Osteocyte (in vitro differentiated cells): ENCODE data around the gene MX2. TPM values are rescaled to one million over a fixed set of nuclear protein-coding genes. Genes with fewer than 3 reads are reported as not detected.
A peak's percentile ranks its signal among the peaks of the same experiment; 100 is the strongest.

Experiments
- DNase-seq: peaks from one replicate; pipeline ENCODE4 v3.0.0; 2021; ENCODE audit warnings: mixed read lengths; ENCODE audit not compliant: unreplicated experiment; ENCODE audit errors: extremely low spot score
- H3K27ac Mint-ChIP-seq: one replicate; pipeline ENCODE4 v1.8.0; 2021; ENCODE audit warnings: mild to moderate bottlenecking, mixed read lengths; ENCODE audit not compliant: unreplicated experiment
- H3K27me3 Mint-ChIP-seq: one replicate; pipeline ENCODE4 v1.8.0; 2021; ENCODE audit warnings: mixed read lengths; ENCODE audit not compliant: unreplicated experiment
- H3K36me3 Mint-ChIP-seq: one replicate; pipeline ENCODE4 v1.8.0; 2021; ENCODE audit warnings: mixed read lengths; ENCODE audit not compliant: unreplicated experiment
- H3K4me1 Mint-ChIP-seq: one replicate; pipeline ENCODE4 v1.8.0; 2021; ENCODE audit warnings: mixed read lengths; ENCODE audit not compliant: unreplicated experiment
- H3K4me3 Mint-ChIP-seq: one replicate; pipeline ENCODE4 v1.8.0; 2021; ENCODE audit warnings: mild to moderate bottlenecking, moderate library complexity, mixed read lengths; ENCODE audit not compliant: unreplicated experiment
- H3K9me3 Mint-ChIP-seq: one replicate; pipeline ENCODE4 v1.8.0; 2021; ENCODE audit warnings: mixed read lengths; ENCODE audit not compliant: unreplicated experiment
- total RNA-seq: library from RNA; stranded (reverse); gene quantifications from 2 replicates; pipeline ENCODE4 v1.2.1, GENCODE V29; 2021
- TF ChIP-seq, protein P1 (sequence below): fragments of 200-600 bp; sonication (generic); IDR thresholded peaks from 2 replicates; pipeline ENCODE4 v1.5.0; 2021; ENCODE audit warnings: antibody characterized with exemption, mild to moderate bottlenecking, moderate library complexity

Gene MX2
- total RNA-seq, 1 donor from 2014 or later = not detected

DNA sequence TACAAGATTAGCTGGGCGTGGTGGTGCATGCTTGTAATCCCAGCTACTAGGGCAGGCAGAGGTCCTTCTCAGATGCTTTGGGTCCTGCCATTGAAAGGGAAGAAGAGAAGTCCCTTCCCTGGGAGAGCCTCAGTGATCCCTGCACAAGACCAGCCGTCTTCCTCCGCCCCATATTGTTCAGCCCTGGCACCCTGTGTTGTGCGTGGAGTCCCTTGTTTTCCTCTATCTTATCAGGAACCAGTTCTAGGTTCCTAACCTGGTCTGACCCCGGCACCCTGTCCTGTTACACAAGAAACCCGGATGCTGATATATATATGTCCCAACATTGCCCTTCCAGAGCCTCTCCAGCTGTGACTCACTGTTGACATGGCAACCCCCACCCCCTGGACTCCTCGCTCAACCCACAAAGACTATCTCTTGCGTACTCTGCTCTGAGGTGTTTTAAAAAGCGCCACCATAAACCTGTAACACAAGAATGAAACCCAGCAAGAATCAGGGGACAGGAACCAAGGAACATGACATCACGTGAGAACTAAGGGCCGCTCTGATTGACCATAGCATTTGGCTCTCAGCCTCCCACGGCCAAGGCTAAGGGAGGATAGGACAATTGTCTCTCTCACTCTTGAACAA is 4.8 kb downstream of the MX2 start:
- Mint-ChIP-seq H3K4me1 (no peaks in the 10 kb centered on the region), H3K27ac (no peak overlapping the region), H3K27me3 (peaks cover 15% of the 10 kb centered on the region)

GRCh38 chr21:41367301-41367944 is 5.6 kb downstream of the MX2 start:
- H3K27me3 Mint-ChIP-seq = peaks cover 15% of the 10 kb centered on the region
- no peak overlapping the region for H3K4me3 Mint-ChIP-seq
- no peaks in the 10 kb centered on the region for H3K9me3 Mint-ChIP-seq
- DNase-seq = peak; percentile 38
- H3K27ac Mint-ChIP-seq = no peak overlapping the region
- no peaks in the 10 kb centered on the region for H3K36me3 Mint-ChIP-seq
- TF ChIP-seq, protein P1, sequence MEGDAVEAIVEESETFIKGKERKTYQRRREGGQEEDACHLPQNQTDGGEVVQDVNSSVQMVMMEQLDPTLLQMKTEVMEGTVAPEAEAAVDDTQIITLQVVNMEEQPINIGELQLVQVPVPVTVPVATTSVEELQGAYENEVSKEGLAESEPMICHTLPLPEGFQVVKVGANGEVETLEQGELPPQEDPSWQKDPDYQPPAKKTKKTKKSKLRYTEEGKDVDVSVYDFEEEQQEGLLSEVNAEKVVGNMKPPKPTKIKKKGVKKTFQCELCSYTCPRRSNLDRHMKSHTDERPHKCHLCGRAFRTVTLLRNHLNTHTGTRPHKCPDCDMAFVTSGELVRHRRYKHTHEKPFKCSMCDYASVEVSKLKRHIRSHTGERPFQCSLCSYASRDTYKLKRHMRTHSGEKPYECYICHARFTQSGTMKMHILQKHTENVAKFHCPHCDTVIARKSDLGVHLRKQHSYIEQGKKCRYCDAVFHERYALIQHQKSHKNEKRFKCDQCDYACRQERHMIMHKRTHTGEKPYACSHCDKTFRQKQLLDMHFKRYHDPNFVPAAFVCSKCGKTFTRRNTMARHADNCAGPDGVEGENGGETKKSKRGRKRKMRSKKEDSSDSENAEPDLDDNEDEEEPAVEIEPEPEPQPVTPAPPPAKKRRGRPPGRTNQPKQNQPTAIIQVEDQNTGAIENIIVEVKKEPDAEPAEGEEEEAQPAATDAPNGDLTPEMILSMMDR = no peak
- no peaks in the 10 kb centered on the region for H3K4me1 Mint-ChIP-seq

More for the DNA sequence above, 4.8 kb downstream of the MX2 start:
- TF ChIP-seq, protein P1 = no peak
- no peaks in the 10 kb centered on the region for H3K9me3 Mint-ChIP-seq
- no peak overlapping the region for H3K4me3 Mint-ChIP-seq
- peak; percentile 56 for DNase-seq
- H3K36me3 Mint-ChIP-seq = no peaks in the 10 kb centered on the region

GRCh38 chr21:41367945-41368734 is 6.3 kb downstream of the MX2 start:
- Mint-ChIP-seq H3K4me3 (no peak overlapping the region), H3K27ac (no peak overlapping the region), H3K4me1 (no peaks in the 10 kb centered on the region), H3K9me3 (no peaks in the 10 kb centered on the region), H3K36me3 (no peaks in the 10 kb centered on the region), H3K27me3 (peaks cover 15% of the 10 kb centered on the region)
- TF ChIP-seq, protein P1 = no peak
- peak; percentile 74 for DNase-seq

DNA sequence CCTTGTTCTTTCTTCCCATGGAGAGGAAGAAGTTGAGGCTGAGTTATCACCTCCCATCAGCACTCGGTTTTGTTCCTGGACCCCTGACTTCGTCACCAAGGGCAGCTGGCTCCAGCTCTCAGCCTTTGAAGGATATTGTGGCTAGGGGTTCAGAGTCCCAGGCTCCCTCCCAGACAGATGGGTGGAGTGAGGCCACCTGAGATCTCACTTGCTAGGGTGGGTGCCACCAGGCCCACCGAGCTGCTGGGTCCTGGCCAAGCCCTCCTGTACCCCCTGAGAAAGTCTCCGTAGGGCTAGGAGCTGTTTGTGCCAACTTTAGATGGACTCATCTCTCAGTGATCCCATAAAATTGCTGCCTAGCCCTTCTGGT is 6.9 kb downstream of the MX2 start:
- Mint-ChIP-seq H3K4me3 (no peak overlapping the region), H3K9me3 (no peaks in the 10 kb centered on the region), H3K27ac (no peak overlapping the region), H3K4me1 (no peaks in the 10 kb centered on the region), H3K36me3 (no peaks in the 10 kb centered on the region), H3K27me3 (peaks cover 15% of the 10 kb centered on the region)
- no peak for DNase-seq
- TF ChIP-seq, protein P1 = no peak
